GM19239 (cell line): ENCODE results near the gene ASTN2.
A peak's percentile ranks its signal among the peaks of the same experiment; 100 is the strongest.
"Not testable (repeated sequence)": the region's sequence is repeated elsewhere in the genome, so short reads cannot be mapped to it uniquely, and the experiment has no call there.

Source experiments
- DNase-seq: peaks from one replicate; pipeline ENCODE4 v3.0.0; 2011; ENCODE audit warnings: low spot score; ENCODE audit not compliant: insufficient read length
- FAIRE-seq: peaks from 2 replicates; lab custom pipeline; 2011; peaks lifted over from hg19 to GRCh38; lab: Jason Lieb, UNC

Gene ASTN2

GRCh38 chr9:117091529-117091928, 323.3 kb downstream of the ASTN2 start:
- DNase-seq (no peak), FAIRE-seq (no peak)

GRCh38 chr9:117088786-117089185, 326.1 kb downstream of the ASTN2 start:
- no peak for DNase-seq
- FAIRE-seq = no peak

GRCh38 chr9:117088140-117088539, 326.7 kb downstream of the ASTN2 start:
- DNase-seq = no peak
- no peak for FAIRE-seq

GRCh38 chr9:117084221-117084620, 330.6 kb downstream of the ASTN2 start:
- no peak for FAIRE-seq
- DNase-seq = no peak

GRCh38 chr9:117083559-117083958, 331.3 kb downstream of the ASTN2 start:
- FAIRE-seq = no peak
- DNase-seq = no peak

- DNase-seq (no peak), FAIRE-seq (no peak)
Observed at GRCh38 chr9:117081641-117082317, 333.1 kb downstream of the ASTN2 start.

- FAIRE-seq = no peak
- DNase-seq = no peak
Observed at GRCh38 chr9:117080765-117081390, 334.0 kb downstream of the ASTN2 start.

- no peak for DNase-seq
- no peak for FAIRE-seq
Observed at GRCh38 chr9:117076571-117077290, 338.1 kb downstream of the ASTN2 start.

- no peak for FAIRE-seq
- DNase-seq = no peak
Observed at GRCh38 chr9:117075636-117076035, 339.2 kb downstream of the ASTN2 start.

GRCh38 chr9:117074784-117075520, 339.9 kb downstream of the ASTN2 start:
- no peak for FAIRE-seq
- DNase-seq = no peak

- no peak for DNase-seq
- FAIRE-seq = no peak
Observed at GRCh38 chr9:117074342-117074662, 340.6 kb downstream of the ASTN2 start.

- FAIRE-seq (peak; percentile 66), DNase-seq (no peak)
Observed at GRCh38 chr9:117073539-117074341, 341.1 kb downstream of the ASTN2 start.

- FAIRE-seq (no peak), DNase-seq (no peak)
Observed at GRCh38 chr9:117073071-117073470, 341.8 kb downstream of the ASTN2 start.

- no peak for DNase-seq
- no peak for FAIRE-seq
Observed at GRCh38 chr9:117072216-117072615, 342.6 kb downstream of the ASTN2 start.

GRCh38 chr9:117071673-117072207, 343.1 kb downstream of the ASTN2 start:
- DNase-seq, FAIRE-seq: not testable (repeated sequence)

- DNase-seq (no peak), FAIRE-seq (no peak)
Observed at GRCh38 chr9:117063721-117064471, 351.0 kb downstream of the ASTN2 start.

GRCh38 chr9:117060963-117061362, 353.9 kb downstream of the ASTN2 start:
- FAIRE-seq (no peak), DNase-seq (no peak)

- DNase-seq (no peak), FAIRE-seq (no peak)
Observed at GRCh38 chr9:117050007-117050406, 364.9 kb downstream of the ASTN2 start.

GRCh38 chr9:117046666-117047327, 368.1 kb downstream of the ASTN2 start:
- FAIRE-seq (no peak), DNase-seq (no peak)
